Pancreas (tissue), 10 donors: Measurements from ENCODE around the gene PRKCD. TPM values are rescaled to one million over a fixed set of nuclear protein-coding genes. Genes with fewer than 3 reads are reported as not detected.

Source experiments
- ATAC-seq, 4 donors: fragments of 200-7000 bp; cut with Tn5 transposase; one replicate each; pipeline versions ENCODE4 v1.8.0 to v1.9.1; 2020; ENCODE audit warnings: mild to moderate bottlenecking in 4 of 4, moderate library complexity in 4 of 4
- DNase-seq, 6 donors: peaks; one replicate each; pipeline ENCODE4 v3.0.0-alpha.2; 2020
- FAIRE-seq: peaks from 2 replicates; lab custom pipeline; 2012; peaks lifted over from hg19 to GRCh38; lab: Jason Lieb, UNC
- H3K27ac ChIP-seq, 4 donors: fragments of 200-600 bp; sonication (generic); 1 replicate in 3 of 4; 2 replicates in 1 of 4; pipeline versions ENCODE4 v1.5.0 to v1.8.0; 2020
- H3K27me3 ChIP-seq, 4 donors: fragments of 200-600 bp; one replicate each; pipeline ENCODE4 v1.8.0; 2021
- H3K36me3 ChIP-seq, 3 donors: fragments of 200-600 bp; sonication (generic) in 1 of 3; one replicate each; pipeline versions ENCODE4 v1.5.0 to v1.8.0; 2020 to 2021
- H3K4me1 ChIP-seq, 3 donors: fragments of 200-600 bp; one replicate each; pipeline ENCODE4 v1.8.0; 2021
- H3K4me3 ChIP-seq, 4 donors: fragments of 200-600 bp; sonication (generic) in 2 of 4; one replicate each; pipeline versions ENCODE4 v1.5.0 to v1.8.0; 2020 to 2021
- H3K9me3 ChIP-seq, 4 donors: fragments of 200-600 bp; one replicate each; pipeline ENCODE4 v1.8.0; 2021
- CTCF ChIP-seq, 4 donors: fragments of 200-600 bp; sonication (generic) in 3 of 4; IDR thresholded peaks; one replicate each; pipeline versions ENCODE4 v1.5.0 to v1.8.0; 2021; ENCODE audit warnings: antibody characterized with exemption in 4 of 4
- WGBS, 2 donors: extraction: QIAGEN DNeasy Blood & Tissue Kit; methylation state at CpG; one replicate each; pipeline ENCODE4 v1.1.7; 2013; 5-methylcytosine and 5-hydroxymethylcytosine counted together
- intact Hi-C, 3 donors: fragments of 100-400 bp; cut with DNase I; formaldehyde crosslinking; loops; one replicate each; pipeline versions ENCODE4 v1.11.1 to v1.14.2; 2022
- polyA plus RNA-seq, 2 donors: library from polyadenylated mRNA; stranded (reverse); fragments of 200-250 nt; gene quantifications; one replicate each; pipeline ENCODE4 v1.2.3, GENCODE V29; 2013
- total RNA-seq, 6 donors: library from RNA; stranded (reverse); fragmentation: NEBNext Ultra II Directional in 4 of 6; extraction: Animal tissue kit (Norgen Biotek cat#: 25700) in 4 of 6; gene quantifications; one replicate each; pipeline versions ENCODE4 v1.2.1 to v1.2.4, GENCODE V29; 2021 to 2023
- donor health status: healthy with polysubstance abuse.
- donor health status: DM: no; HTN: no; CAD: no; lungs with moderate emphysema.
- donor health status: DM: no; HTN: no; CAD: no.
- donor health status: control.
- donor health status: control.
- donor health status: Bipolar disorder and iron deficiency.
- donor health status: DM: yes; HTN: yes; CAD: no.
- donor health status: DM: no; HTN: no; CAD: no.
- donor health status: DM: no; HTN: no; CAD: no.
- donor health status: DM: yes; HTN: yes; CAD: no.

PRKCD gene
- total and polyA plus RNA-seq, 8 donors, result 10.7 to 32.5 (median 14.6) TPM

GRCh38 chr3:53234130-53234840, 73.3 kb downstream of the PRKCD start:
- Histone ChIP-seq H3K9me3 (no peaks in the 10 kb centered on the region), H3K4me3 (no peak overlapping the region), H3K36me3 (peaks cover 3 to 60% (median 35%) of the 10 kb centered on the region in 3 donors), H3K27ac (no peak overlapping the region), H3K4me1 (peaks cover 8 to 35% (median 15%) of the 10 kb centered on the region in 3 donors), H3K27me3 (no peaks in the 10 kb centered on the region)
- WGBS, 2 donors, result 82 to 84% methylated on average over 15 of the region's 15 CpGs
- DNase-seq, result peak in 1 of 6 donors; percentile 22
- TF ChIP-seq CTCF (IDR thresholded peaks at IDR 0.05), result no peak
- no peak for FAIRE-seq
- ATAC-seq, result no peak
- intact Hi-C loops, result no loop called here

GRCh38 chr3:53234841-53235232, 73.8 kb downstream of the PRKCD start:
- DNase-seq, result peak in 1 of 6 donors; percentile 51
- ATAC-seq, result no peak
- TF ChIP-seq CTCF (IDR thresholded peaks at IDR 0.05), result no peak
- WGBS, 2 donors, result 91 to 96% methylated on average over 10 of the region's 10 CpGs
- Histone ChIP-seq H3K27ac (no peak overlapping the region), H3K27me3 (no peaks in the 10 kb centered on the region), H3K4me3 (no peak overlapping the region), H3K9me3 (no peaks in the 10 kb centered on the region), H3K36me3 (peaks cover 3 to 55% (median 35%) of the 10 kb centered on the region in 3 donors), H3K4me1 (peaks cover 8 to 35% (median 15%) of the 10 kb centered on the region in 3 donors)
- no peak for FAIRE-seq
- intact Hi-C loops, result no loop called here

- H3K4me3 ChIP-seq, result no peak overlapping the region
- peaks cover 3 to 48% (median 37%) of the 10 kb centered on the region in 3 donors for H3K36me3 ChIP-seq
- no peaks in the 10 kb centered on the region for H3K27me3 ChIP-seq
- FAIRE-seq, result no peak
- no peak overlapping the region for H3K27ac ChIP-seq
- DNase-seq, result peak in 2 of 6 donors; percentile 14 to 15
- H3K4me1 ChIP-seq, result peaks cover 8 to 36% (median 15%) of the 10 kb centered on the region in 3 donors
- TF ChIP-seq CTCF (IDR thresholded peaks at IDR 0.05), result no peak
- H3K9me3 ChIP-seq, result no peaks in the 10 kb centered on the region
- intact Hi-C loops, result no loop called here
- 69 to 72% methylated on average over 6 of the region's 6 CpGs for WGBS, 2 donors
- no peak for ATAC-seq
Measured at GRCh38 chr3:53235545-53235944, 74.5 kb downstream of the PRKCD start.

GRCh38 chr3:53236112-53236841, 75.3 kb downstream of the PRKCD start:
- ATAC-seq, result peak; percentile 35 to 79 (median 73)
- DNase-seq, result peak in 5 of 6 donors; percentile 50 to 79 (median 64)
- Histone ChIP-seq H3K27me3 (no peaks in the 10 kb centered on the region), H3K36me3 (peaks cover 3 to 42% (median 38%) of the 10 kb centered on the region in 3 donors), H3K4me1 (peaks cover 8 to 43% (median 15%) of the 10 kb centered on the region in 3 donors), H3K9me3 (no peaks in the 10 kb centered on the region), H3K27ac (peak overlapping the region in 3 of 4 donors; percentile 1 to 69 (median 59)), H3K4me3 (no peak overlapping the region)
- intact Hi-C loops, result no loop called here
- 61 to 64% methylated on average over 9 of the region's 9 CpGs for WGBS, 2 donors
- TF ChIP-seq CTCF (IDR thresholded peaks at IDR 0.05), result no peak
- no peak for FAIRE-seq
